HepG2 (cell line): ENCODE measurements around the gene ASIC3. TPM values are rescaled to one million over a fixed set of nuclear protein-coding genes. Genes with fewer than 3 reads are reported as not detected.

Experiments used
- ATAC-seq: fragments of 200-7000 bp; cut with Tn5 transposase; 3 replicates; pipeline ENCODE4 v1.9.1; 2020; ENCODE audit warnings: mild to moderate bottlenecking, moderate library complexity
- BruUV-seq: library from RNA; stranded (reverse); fragments of 400-500 nt; replicated peaks from 2 replicates; lab custom pipeline; 2021; lab: Mats Ljungman, UMichigan
- CTCF ChIA-PET: fragments of 300-600 bp; formaldehyde crosslinking; extraction: SDS; loops from one replicate; lab custom pipeline; 2021; ENCODE audit warnings: low total read pairs, inconsistent platforms, low intra/inter-chr PET ratio; lab: Yijun Ruan, JAX
- POLR2A ChIA-PET: fragments of 350-600 bp; sonication (Branson Sonifier 250); formaldehyde crosslinking; loops from one replicate; lab custom pipeline; 2020; ENCODE audit warnings: antibody characterized with exemption, inconsistent platforms; lab: Yijun Ruan, JAX
- DNase-seq: peaks from one replicate; pipeline ENCODE4 v3.0.0-alpha.2; 2015; ENCODE audit warnings: low spot score
- FAIRE-seq: peaks from 3 replicates; lab custom pipeline; 2011; peaks lifted over from hg19 to GRCh38; lab: Jason Lieb, UNC
- H2AFZ ChIP-seq: one replicate; pipeline ENCODE4 v1.6.1; 2011; ENCODE audit warnings: low read length, inconsistent platforms
- H3K27ac ChIP-seq: fragments of 300-600 bp; 3 replicates; pipeline ENCODE4 v1.8.0; 2011; ENCODE audit warnings: mixed run types, mild to moderate bottlenecking, mixed read lengths, low read length, inconsistent platforms; ENCODE audit not compliant: insufficient read depth; ENCODE audit errors: extremely low read length
- H3K27me3 ChIP-seq, 2 experiments: fragments of 200-600 bp in 1 of 2; 2 replicates in 1 of 2; 3 replicates in 1 of 2; pipeline versions ENCODE4 v1.6.0 to v1.8.0; 2011; ENCODE audit warnings: low read length in 2 of 2, mild to moderate bottlenecking in 2 of 2, moderate library complexity in 2 of 2, inconsistent platforms in 1 of 2; ENCODE audit not compliant: insufficient read depth in 2 of 2, control insufficient read depth in 1 of 2
- H3K36me3 ChIP-seq, 2 experiments: fragments of 200-600 bp in 1 of 2; replicated peaks in 1 of 2; 2 replicates in 1 of 2; 3 replicates in 1 of 2; pipeline versions ENCODE4 v1.5.1 to v1.8.0; 2011; ENCODE audit warnings: low read length in 2 of 2, inconsistent platforms in 1 of 2; ENCODE audit not compliant: insufficient read depth in 2 of 2, control insufficient read depth in 1 of 2
- H3K4me1 ChIP-seq: 2 replicates; pipeline ENCODE4 v1.5.1; 2012; ENCODE audit warnings: low read length, inconsistent platforms; ENCODE audit not compliant: insufficient read depth
- H3K4me2 ChIP-seq: 2 replicates; pipeline ENCODE4 v1.6.0; 2011; ENCODE audit warnings: low read depth, low read length, inconsistent platforms
- H3K4me3 ChIP-seq, 3 experiments: fragments of 200-600 bp in 1 of 3; sonication (generic), shearing (Covaris generic) in 1 of 3; replicated peaks in 1 of 3; 2 replicates each; pipeline ENCODE4 v1.5.1; 2011 to 2016; ENCODE audit warnings: low read length in 3 of 3, inconsistent platforms in 2 of 3, low read depth in 2 of 3, mild to moderate bottlenecking in 2 of 3, control low read depth in 1 of 3, mixed read lengths in 1 of 3; ENCODE audit not compliant: insufficient read depth in 1 of 3
- H3K79me2 ChIP-seq: one replicate; pipeline ENCODE4 v1.6.1; 2011; ENCODE audit warnings: low read length, inconsistent platforms; ENCODE audit not compliant: insufficient read depth
- H3K9ac ChIP-seq: 2 replicates; pipeline ENCODE4 v1.6.0; 2011; ENCODE audit warnings: mild to moderate bottlenecking, low read depth, low read length, inconsistent platforms; ENCODE audit not compliant: insufficient read depth
- H3K9me3 ChIP-seq: 2 replicates; pipeline ENCODE4 v1.5.1; 2012; ENCODE audit warnings: mild to moderate bottlenecking, low read length
- H4K20me1 ChIP-seq: 2 replicates; pipeline ENCODE4 v1.6.0; 2011; ENCODE audit warnings: inconsistent platforms, mild to moderate bottlenecking, low read length, moderate library complexity; ENCODE audit not compliant: insufficient read depth
- AGO2 ChIP-seq: fragments of 200-400 bp; formaldehyde crosslinking; optimal IDR thresholded peaks from 2 replicates; pipeline ENCODE3; 2017; ENCODE audit warnings: mild to moderate bottlenecking, low read depth, low read length, moderate library complexity
- AKAP8 ChIP-seq: sonication (generic); formaldehyde crosslinking; IDR thresholded peaks from 2 replicates; pipeline ENCODE4 v1.5.1; 2020; ENCODE audit warnings: mild to moderate bottlenecking, missing genetic modification reagents
- ATF7 ChIP-seq, 2 experiments: fragments of 450-650 bp in 1 of 2; sonication (generic) in 1 of 2; formaldehyde crosslinking in 1 of 2; IDR thresholded peaks; 2 replicates each; pipeline versions ENCODE4 v1.4.0 to v1.6.1; 2016 to 2020; ENCODE audit warnings: antibody characterized with exemption in 1 of 2, mild to moderate bottlenecking in 1 of 2, missing genetic modification reagents in 1 of 2
- ETV5 ChIP-seq: IDR thresholded peaks from 2 replicates; pipeline ENCODE4 v1.6.1; 2018; ENCODE audit warnings: missing biosample characterization, missing genetic modification reagents, inconsistent platforms, borderline replicate concordance
- HNRNPK ChIP-seq: fragments of 200-400 bp; formaldehyde crosslinking; IDR thresholded peaks from 2 replicates; pipeline ENCODE4 v1.6.1; 2018; ENCODE audit warnings: low read length, low read depth, moderate library complexity, mild to moderate bottlenecking; ENCODE audit not compliant: poor library complexity, severe bottlenecking
- HNRNPLL ChIP-seq: fragments of 200-400 bp; formaldehyde crosslinking; IDR thresholded peaks from 2 replicates; pipeline ENCODE4 v1.6.1; 2017; ENCODE audit warnings: mild to moderate bottlenecking, low read depth, low read length; ENCODE audit not compliant: poor library complexity, severe bottlenecking
- NCOA2 ChIP-seq: sonication (generic); formaldehyde crosslinking; IDR thresholded peaks from 2 replicates; pipeline ENCODE4 v1.8.0; 2022; ENCODE audit warnings: inconsistent platforms
- RBM22 ChIP-seq: fragments of 200-400 bp; formaldehyde crosslinking; optimal IDR thresholded peaks from 2 replicates; pipeline ENCODE3; 2017; ENCODE audit warnings: mild to moderate bottlenecking, low read length, moderate library complexity
- RORA ChIP-seq: sonication (generic); formaldehyde crosslinking; IDR thresholded peaks from 2 replicates; pipeline ENCODE4 v1.5.0; 2020; ENCODE audit warnings: mild to moderate bottlenecking, missing genetic modification reagents, moderate library complexity
- SMARCC2 ChIP-seq: fragments of 450-650 bp; IDR thresholded peaks from 2 replicates; pipeline ENCODE4 v1.6.1; 2017; ENCODE audit warnings: antibody characterized with exemption, mild to moderate bottlenecking
- SMYD3 ChIP-seq: sonication (generic); formaldehyde crosslinking; IDR thresholded peaks from 2 replicates; pipeline ENCODE4 v1.8.1; 2023; ENCODE audit warnings: mild to moderate bottlenecking, missing genetic modification reagents
- XRCC5 ChIP-seq: fragments of 200-400 bp; formaldehyde crosslinking; optimal IDR thresholded peaks from 2 replicates; pipeline ENCODE3; 2017; ENCODE audit warnings: mild to moderate bottlenecking, low read length
- ZBTB38 ChIP-seq: sonication (generic); formaldehyde crosslinking; IDR thresholded peaks from 2 replicates; pipeline ENCODE4 v1.5.1; 2020; ENCODE audit warnings: mild to moderate bottlenecking, missing genetic modification reagents
- ZKSCAN1 ChIP-seq: fragments of 150-350 bp; IDR thresholded peaks from 2 replicates; pipeline ENCODE4 v1.6.1; 2014; ENCODE audit warnings: low read length
- ZNF367 ChIP-seq: sonication (generic); formaldehyde crosslinking; IDR thresholded peaks from 2 replicates; pipeline ENCODE4 v1.4.0; 2020; ENCODE audit warnings: missing genetic modification reagents, borderline replicate concordance
- ZNF572 ChIP-seq: sonication (generic); formaldehyde crosslinking; IDR thresholded peaks from 2 replicates; pipeline ENCODE4 v1.5.1; 2020; ENCODE audit warnings: mild to moderate bottlenecking, missing genetic modification reagents
- ZNF768 ChIP-seq: sonication (generic); formaldehyde crosslinking; IDR thresholded peaks from 2 replicates; pipeline ENCODE4 v1.4.0; 2020; ENCODE audit warnings: missing genetic modification reagents
- ZNF776 ChIP-seq: sonication (generic); formaldehyde crosslinking; IDR thresholded peaks from 2 replicates; pipeline ENCODE4 v1.4.0; 2020; ENCODE audit warnings: mild to moderate bottlenecking, missing genetic modification reagents
- ZNF792 ChIP-seq: IDR thresholded peaks from 2 replicates; pipeline ENCODE4 v1.6.1; 2016
- ZNF83 ChIP-seq: sonication (generic); formaldehyde crosslinking; IDR thresholded peaks from 2 replicates; pipeline ENCODE4 v1.4.0; 2020; ENCODE audit warnings: missing genetic modification reagents, mild to moderate bottlenecking, borderline replicate concordance
- WGBS: methylation state at CpG from one replicate; pipeline ENCODE4 v1.1.6; 2017; ENCODE audit warnings: low lambda C conversion rate; 5-methylcytosine and 5-hydroxymethylcytosine counted together
- in situ Hi-C: cut with HindIII; loops from 2 replicates; pipeline ENCODE4 v1.10.0; 2017; ENCODE audit warnings: low pct_unique_long_range_greater_than_20kb; ENCODE audit not compliant: extremely low pct_ligation_motif_present
- intact Hi-C: fragments of 100-400 bp; cut with micrococcal nuclease; formaldehyde crosslinking; loops from one replicate; pipeline ENCODE4 v1.10.0; 2022; ENCODE audit not compliant: unreplicated experiment
- polyA plus RNA-seq, 8 experiments: library from polyadenylated mRNA; depleted of rRNA in 3 of 8; stranded (reverse) in 7 of 8; unstranded in 1 of 8; fragments of >200 nt; fragmentation: Illumina TruSeq in 4 of 8; extraction: Trizol in 4 of 8; gene quantifications; 2 replicates each; pipeline versions ENCODE4 v1.2.1 to v1.2.3, GENCODE V29; 2011 to 2016; ENCODE audit warnings: low read depth in 4 of 8, missing spikeins in 1 of 8, mixed read lengths in 1 of 8; ENCODE audit not compliant: insufficient read depth in 1 of 8
- total RNA-seq, 5 experiments: library from RNA; depleted of rRNA; stranded (reverse); fragments of >200 nt; fragmentation: Illumina TruSeq; extraction: Trizol; gene quantifications; 2 replicates each; pipeline ENCODE4 v1.2.3, GENCODE V29; 2016; ENCODE audit warnings: low read depth in 1 of 5
- TF ChIP-seq, protein P1 (sequence below): sonication (generic); formaldehyde crosslinking; IDR thresholded peaks from 2 replicates; pipeline ENCODE4 v1.4.0; 2020; ENCODE audit warnings: missing genetic modification reagents

The ASIC3 gene
- total and polyA plus RNA-seq, 2 of the 13 experiments (the other 11 are each of a cell fraction or from before 2014, with no cell fraction given), result 0.51 TPM; not detected in 1

DNA sequence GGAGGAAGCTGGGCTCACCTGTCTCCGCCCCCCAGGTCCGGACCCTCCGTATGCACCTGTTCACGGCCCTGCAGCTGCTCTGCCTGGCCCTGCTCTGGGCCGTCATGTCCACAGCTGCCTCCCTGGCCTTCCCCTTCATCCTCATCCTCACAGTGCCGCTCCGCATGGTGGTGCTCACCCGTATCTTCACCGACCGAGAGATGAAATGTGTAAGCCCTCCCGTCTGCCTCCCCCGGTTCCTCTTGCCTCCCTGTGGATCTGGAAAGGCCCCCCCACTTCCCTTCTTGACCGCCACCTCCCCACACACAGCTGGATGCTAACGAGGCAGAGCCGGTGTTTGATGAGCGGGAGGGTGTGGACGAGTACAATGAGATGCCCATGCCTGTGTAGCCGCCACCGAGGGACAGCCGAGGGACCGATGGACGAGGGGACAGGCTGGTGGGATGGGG, 27.7 kb downstream of the ASIC3 start (continued):
- TF ChIP-seq ZKSCAN1 (no peak), SMARCC2 (no peak), NCOA2 (CRISPR knock-in tag) (no peak), RBM22 (peak; percentile 11), ZNF83 (no peak), ZNF776 (CRISPR knock-in tag) (no peak), SMYD3 (CRISPR knock-in tag) (no peak), ZNF792 (CRISPR knock-in tag) (no peak)
- TF ChIP-seq, all 625 proteins: peak for 4

DNA sequence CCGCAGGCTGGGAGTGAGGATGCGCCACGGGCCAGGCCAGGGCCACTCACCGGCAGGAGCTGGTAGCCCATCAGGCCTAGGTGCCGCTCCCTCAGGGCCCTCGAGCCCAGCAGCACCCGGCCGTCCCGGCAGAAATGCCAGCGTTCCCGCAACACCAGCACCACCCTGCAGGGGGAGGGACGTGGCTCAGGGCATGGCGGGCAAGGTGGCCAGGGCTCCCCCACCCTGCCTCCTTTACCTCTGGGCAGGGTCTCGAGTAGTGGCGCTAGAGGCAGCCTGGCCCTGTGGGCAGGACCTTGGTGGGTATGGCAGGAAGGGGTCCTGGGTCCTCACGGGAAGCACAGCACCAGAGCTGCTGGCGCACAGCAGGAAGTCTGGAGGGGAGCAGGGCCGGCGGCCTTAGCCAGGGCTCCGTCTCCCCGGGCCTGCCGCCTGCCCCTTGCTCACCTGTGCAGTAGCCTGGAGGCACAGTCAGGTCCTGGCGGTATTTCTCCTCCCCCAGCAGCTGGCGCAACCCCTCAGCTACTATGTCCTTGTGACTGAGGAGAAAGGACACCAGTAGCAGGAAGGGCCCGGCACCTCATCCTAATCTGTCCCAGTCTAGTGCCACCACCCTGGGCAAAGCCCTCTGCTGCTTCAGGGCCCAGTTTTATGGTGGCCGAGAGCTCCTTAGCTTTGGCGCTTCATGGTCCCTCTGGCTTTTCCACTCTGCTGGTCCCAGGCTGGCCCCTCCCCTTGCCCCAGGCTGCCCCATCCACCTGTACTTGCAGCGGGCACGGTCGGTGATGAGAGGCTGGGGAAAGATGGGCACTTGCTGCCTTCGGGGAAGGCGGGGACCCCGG, 28.8 kb downstream of the ASIC3 start:
- H3K36me3 ChIP-seq, result peaks cover 11 to 28% of the 10 kb centered on the region in 2 experiments
- H3K9me3 ChIP-seq, result no peaks in the 10 kb centered on the region
- H3K9ac ChIP-seq, result no peak overlapping the region
- intact Hi-C loops, result no loop called here
- CTCF ChIA-PET, result no interaction called here
- no peaks in the 10 kb centered on the region; a peak in 1 of 5 replicates for H3K27me3 ChIP-seq
- no TSS peak for BruUV-seq
- no peak overlapping the region for H3K27ac ChIP-seq
- H3K4me2 ChIP-seq, result no peak overlapping the region
- FAIRE-seq (no peak), DNase-seq (no peak), ATAC-seq (peak; percentile 20)
- H2AFZ ChIP-seq, result no peak overlapping the region
- H3K79me2 ChIP-seq, result peaks cover 26% of the 10 kb centered on the region
- H3K4me1 ChIP-seq, result peaks cover 21% of the 10 kb centered on the region
- no peak overlapping the region for H3K4me3 ChIP-seq
- 100% methylated on average over 4 of the region's 33 CpGs for WGBS
- no peaks in the 10 kb centered on the region for H4K20me1 ChIP-seq
- in situ Hi-C loops, result no loop called here
- POLR2A ChIA-PET, result interaction anchor here (1.2 to 5.4 kb wide), 6 partner anchors 8 to 18 kb away, joined by 3 to 60 read pairs (median 4); partner anchors contain the start of gene SLC4A2
- peak; percentile 23; the same call in 1 of the 2 replicates for TF ChIP-seq ZBTB38 (CRISPR knock-in tag)
- peak; percentile 11 for TF ChIP-seq HNRNPLL
- TF ChIP-seq ETV5 (CRISPR knock-in tag), result no peak
- peak; percentile 43 for TF ChIP-seq XRCC5
- peak; percentile 77; the same call in 1 of the 2 replicates for TF ChIP-seq ZNF572 (CRISPR knock-in tag)
- no peak for TF ChIP-seq RORA (CRISPR knock-in tag)
- TF ChIP-seq, protein P1, sequence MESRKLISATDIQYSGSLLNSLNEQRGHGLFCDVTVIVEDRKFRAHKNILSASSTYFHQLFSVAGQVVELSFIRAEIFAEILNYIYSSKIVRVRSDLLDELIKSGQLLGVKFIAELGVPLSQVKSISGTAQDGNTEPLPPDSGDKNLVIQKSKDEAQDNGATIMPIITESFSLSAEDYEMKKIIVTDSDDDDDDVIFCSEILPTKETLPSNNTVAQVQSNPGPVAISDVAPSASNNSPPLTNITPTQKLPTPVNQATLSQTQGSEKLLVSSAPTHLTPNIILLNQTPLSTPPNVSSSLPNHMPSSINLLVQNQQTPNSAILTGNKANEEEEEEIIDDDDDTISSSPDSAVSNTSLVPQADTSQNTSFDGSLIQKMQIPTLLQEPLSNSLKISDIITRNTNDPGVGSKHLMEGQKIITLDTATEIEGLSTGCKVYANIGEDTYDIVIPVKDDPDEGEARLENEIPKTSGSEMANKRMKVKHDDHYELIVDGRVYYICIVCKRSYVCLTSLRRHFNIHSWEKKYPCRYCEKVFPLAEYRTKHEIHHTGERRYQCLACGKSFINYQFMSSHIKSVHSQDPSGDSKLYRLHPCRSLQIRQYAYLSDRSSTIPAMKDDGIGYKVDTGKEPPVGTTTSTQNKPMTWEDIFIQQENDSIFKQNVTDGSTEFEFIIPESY (CRISPR knock-in tag), result peak; percentile 91
- no peak for TF ChIP-seq ZNF367 (CRISPR knock-in tag)
- peak; percentile 32; the same call in 1 of the 2 replicates for TF ChIP-seq ZNF768
- TF ChIP-seq AKAP8 (CRISPR knock-in tag), result peak; percentile 28; the same call in 1 of the 2 replicates
- no peak for TF ChIP-seq ATF7 (IDR thresholded peaks at IDR 0.05)
- no peak for TF ChIP-seq ATF7 (CRISPR knock-in tag; IDR thresholded peaks at IDR 0.05)
- peak; percentile 37 for TF ChIP-seq HNRNPK
- peak; percentile 96 for TF ChIP-seq AGO2
